Tibial artery (tissue), 4 donors: ENCODE results near the gene TRA2A.
"Not testable (repeated sequence)": the region's sequence is repeated elsewhere in the genome, so short reads cannot be mapped to it uniquely, and the experiment has no call there.

ENCODE experiments used
- DNase-seq, 2 donors: peaks; one replicate each; pipeline ENCODE4 v3.0.0-alpha.2; 2019
- H3K27ac ChIP-seq, 2 donors: fragments of 200-600 bp; sonication (generic) in 1 of 2; 1 replicate in 1 of 2; 2 replicates in 1 of 2; pipeline ENCODE4 v1.5.1; 2018 to 2019; ENCODE audit warnings: mild to moderate bottlenecking in 1 of 2
- H3K27me3 ChIP-seq, 2 donors: fragments of 200-600 bp; sonication (generic) in 1 of 2; one replicate each; pipeline versions ENCODE4 v1.5.1 to v1.6.0; 2016 to 2019
- H3K36me3 ChIP-seq, 3 donors: fragments of 200-600 bp; sonication (generic) in 2 of 3; one replicate each; pipeline ENCODE4 v1.5.1; 2016 to 2019; ENCODE audit warnings: mild to moderate bottlenecking in 2 of 3
- H3K4me1 ChIP-seq, 4 donors: fragments of 200-600 bp; sonication (generic) in 2 of 4; 1 replicate in 3 of 4; 2 replicates in 1 of 4; pipeline ENCODE4 v1.5.1; 2016 to 2019
- H3K4me3 ChIP-seq, 2 donors: fragments of 200-600 bp; sonication (generic) in 1 of 2; 1 replicate in 1 of 2; 2 replicates in 1 of 2; pipeline ENCODE4 v1.5.1; 2018 to 2019; ENCODE audit warnings: mild to moderate bottlenecking in 2 of 2
- H3K9me3 ChIP-seq, 3 donors: fragments of 200-600 bp; sonication (generic) in 1 of 3; one replicate each; pipeline ENCODE4 v1.5.1; 2016 to 2019
- CTCF ChIP-seq, 2 experiments: fragments of 200-600 bp in 1 of 2; fragments of 450-650 bp in 1 of 2; IDR thresholded peaks; one replicate each; pipeline ENCODE4 v1.5.1; 2017 to 2019; ENCODE audit warnings: antibody characterized with exemption in 2 of 2, mild to moderate bottlenecking in 1 of 2, moderate library complexity in 1 of 2
- intact Hi-C: fragments of 100-400 bp; cut with DNase I; formaldehyde crosslinking; loops from one replicate; pipeline ENCODE4 v1.15.0; 2023; ENCODE audit warnings: low total_unique reads

The TRA2A gene

DNA sequence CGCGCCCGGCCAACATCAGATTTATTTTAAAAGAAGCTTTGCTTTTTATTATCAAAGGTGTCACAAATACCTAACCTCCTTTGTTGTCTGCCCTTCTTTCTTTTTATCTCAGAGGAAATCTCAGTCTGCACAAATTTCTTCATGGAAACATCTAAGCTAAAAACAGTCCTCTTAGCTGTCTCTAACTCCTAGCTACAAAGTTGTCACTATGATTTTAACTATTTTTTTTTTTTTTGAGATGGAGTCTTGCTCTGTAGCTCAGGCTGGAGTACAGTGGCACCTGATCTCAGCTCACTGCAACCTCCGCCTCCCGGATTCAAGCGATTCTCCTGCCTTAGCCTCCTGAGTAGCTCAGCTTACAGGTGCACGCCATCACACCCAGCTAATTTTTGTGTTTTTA is 7.3 kb downstream of the TRA2A start:
- Histone ChIP-seq H3K27me3 (no peaks in the 10 kb centered on the region), H3K4me1 (peaks cover 0 to 63% (median 34%) of the 10 kb centered on the region in 4 donors), H3K9me3 (no peaks in the 10 kb centered on the region), H3K36me3 (peaks cover 21 to 22% (median 21%) of the 10 kb centered on the region in 3 donors), H3K4me3 (no peak overlapping the region), H3K27ac (no peak overlapping the region)
- no peak for DNase-seq
- no peak for TF ChIP-seq CTCF (IDR thresholded peaks at IDR 0.05)
- intact Hi-C loops = no loop called here

DNA sequence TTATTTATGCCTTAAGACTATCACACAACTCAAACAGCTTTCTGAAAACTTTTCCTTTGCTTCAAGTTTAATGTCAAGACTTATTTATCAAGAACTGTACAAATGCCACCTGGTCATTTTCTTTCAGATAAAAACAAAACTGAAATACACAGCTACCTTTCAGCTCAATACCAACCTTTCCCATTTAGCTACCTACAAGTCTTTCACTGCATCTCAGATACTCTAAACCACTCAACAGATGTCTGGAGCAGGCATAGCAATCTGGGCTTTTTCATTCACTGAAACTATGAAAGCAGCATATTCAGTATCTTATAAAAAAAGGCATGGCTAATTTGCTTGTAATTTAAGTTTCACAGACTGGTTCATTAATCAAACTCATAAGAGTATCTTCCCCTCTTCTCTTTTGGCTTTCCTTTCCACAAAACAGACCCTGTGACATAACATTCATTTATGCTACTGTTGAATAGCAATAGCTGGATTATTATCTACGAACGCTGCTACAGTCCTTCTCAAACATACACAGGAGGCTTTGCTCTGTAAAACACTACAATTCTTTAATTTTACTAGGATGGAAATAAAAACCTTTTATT is 8.2 kb downstream of the TRA2A start:
- peaks cover 30 to 31% (median 30%) of the 10 kb centered on the region in 3 donors for H3K36me3 ChIP-seq
- intact Hi-C loops = no loop called here
- no peaks in the 10 kb centered on the region for H3K9me3 ChIP-seq
- H3K4me1 ChIP-seq = peaks cover 0 to 55% (median 27%) of the 10 kb centered on the region in 4 donors
- TF ChIP-seq CTCF (IDR thresholded peaks at IDR 0.05) = no peak
- H3K27ac ChIP-seq = no peak overlapping the region
- H3K27me3 ChIP-seq = no peaks in the 10 kb centered on the region
- DNase-seq = no peak
- H3K4me3 ChIP-seq = no peak overlapping the region

- Histone ChIP-seq H3K36me3 (peaks cover 48 to 60% (median 59%) of the 10 kb centered on the region in 3 donors), H3K4me3 (no peak overlapping the region), H3K27me3 (no peaks in the 10 kb centered on the region), H3K9me3 (no peaks in the 10 kb centered on the region), H3K27ac (no peak overlapping the region), H3K4me1 (peaks cover 0 to 25% (median 13%) of the 10 kb centered on the region in 4 donors)
- no peak for TF ChIP-seq CTCF (IDR thresholded peaks at IDR 0.05)
- intact Hi-C loops = no loop called here
- DNase-seq = no peak
These were observed 11.2 kb downstream of the TRA2A start for GRCh38 chr7:23520582-23520981.

GRCh38 chr7:23514755-23515154 is 17.0 kb downstream of the TRA2A start:
- no peak for TF ChIP-seq CTCF (IDR thresholded peaks at IDR 0.05)
- intact Hi-C loops = no loop called here
- H3K27ac ChIP-seq = no peak overlapping the region

DNA sequence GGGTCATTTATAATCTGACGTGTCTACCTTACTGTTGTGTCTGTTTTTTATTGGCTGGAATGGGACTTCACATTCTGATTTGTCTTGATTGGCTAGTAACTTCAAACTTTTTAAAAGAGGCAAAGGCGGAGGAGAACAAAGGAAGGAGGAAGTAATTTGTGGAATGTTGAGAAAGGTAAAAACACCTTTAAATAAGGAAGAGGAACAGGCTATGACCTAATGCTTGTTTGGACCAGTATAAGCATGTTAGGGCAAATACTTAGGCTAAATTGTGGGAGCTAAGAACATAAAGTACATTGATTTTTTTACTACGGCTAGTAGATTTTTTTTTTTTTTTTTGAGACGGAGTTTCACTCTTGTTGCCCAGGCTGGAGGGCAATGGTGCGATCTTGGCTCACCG is 18.0 kb downstream of the TRA2A start:
- DNase-seq, H3K9me3 ChIP-seq, H3K27me3 ChIP-seq, intact Hi-C loops, H3K4me1 ChIP-seq, H3K4me3 ChIP-seq, H3K27ac ChIP-seq: not testable (repeated sequence)
- peaks cover 78 to 96% (median 95%) of the 10 kb centered on the region in 3 donors for H3K36me3 ChIP-seq

More at GRCh38 chr7:23514755-23515154, 17.0 kb downstream of the TRA2A start:
- Histone ChIP-seq H3K36me3 (peaks cover 83 to 96% (median 96%) of the 10 kb centered on the region in 3 donors), H3K4me3 (no peak overlapping the region), H3K9me3 (no peaks in the 10 kb centered on the region), H3K27me3 (no peaks in the 10 kb centered on the region), H3K4me1 (no peaks in the 10 kb centered on the region)
- DNase-seq = no peak

DNA sequence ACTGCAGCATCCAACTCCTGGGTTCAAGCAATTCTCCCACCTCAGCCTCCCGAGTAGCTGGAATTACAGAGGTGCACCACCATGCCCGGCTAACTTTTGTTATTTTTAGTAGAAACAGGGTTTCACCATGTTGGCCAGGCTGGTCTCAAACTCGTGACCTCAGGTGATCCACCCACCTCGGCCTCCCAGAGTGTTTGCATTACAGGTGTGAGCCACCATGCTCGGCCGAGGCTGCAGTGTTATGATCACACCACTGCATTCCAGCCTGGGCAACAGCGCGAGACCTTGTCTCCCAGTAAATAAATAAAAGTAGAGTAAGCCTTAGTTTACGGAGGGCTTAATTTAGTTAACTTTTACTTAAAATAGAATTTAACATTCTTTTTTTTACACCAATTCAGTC is 37.8 kb downstream of the TRA2A start:
- TF ChIP-seq CTCF (IDR thresholded peaks at IDR 0.05) = no peak
- Histone ChIP-seq H3K36me3 (peaks cover 0 to 7% (median 0%) of the 10 kb centered on the region in 3 donors), H3K27me3 (no peaks in the 10 kb centered on the region), H3K9me3 (no peaks in the 10 kb centered on the region), H3K4me3 (no peak overlapping the region), H3K4me1 (peaks cover 0 to 7% (median 0%) of the 10 kb centered on the region in 4 donors), H3K27ac (no peak overlapping the region)
- intact Hi-C loops = no loop called here
- no peak for DNase-seq
